NCI-H226 (cell line): ENCODE measurements around the gene DCTN3.
"Not testable (repeated sequence)": the region's sequence is repeated elsewhere in the genome, so short reads cannot be mapped to it uniquely, and the experiment has no call there.

Source experiments
- DNase-seq: peaks from one replicate; pipeline ENCODE4 v3.0.0-alpha.2; 2015

The DCTN3 gene

GRCh38 chr9:34646211-34647083, 26.2 kb upstream of the DCTN3 start, which contains the start of gene GALT:
TSS of gene GALT (plus strand) at chr9:34646675. CDS start at chr9:34646705, 30 bp downstream.
- DNase-seq = peak; percentile 30

GRCh38 chr9:34644766-34645314, 24.5 kb upstream of the DCTN3 start:
- no peak for DNase-seq

GRCh38 chr9:34642679-34643078, 22.4 kb upstream of the DCTN3 start:
- DNase-seq = no peak

DNA sequence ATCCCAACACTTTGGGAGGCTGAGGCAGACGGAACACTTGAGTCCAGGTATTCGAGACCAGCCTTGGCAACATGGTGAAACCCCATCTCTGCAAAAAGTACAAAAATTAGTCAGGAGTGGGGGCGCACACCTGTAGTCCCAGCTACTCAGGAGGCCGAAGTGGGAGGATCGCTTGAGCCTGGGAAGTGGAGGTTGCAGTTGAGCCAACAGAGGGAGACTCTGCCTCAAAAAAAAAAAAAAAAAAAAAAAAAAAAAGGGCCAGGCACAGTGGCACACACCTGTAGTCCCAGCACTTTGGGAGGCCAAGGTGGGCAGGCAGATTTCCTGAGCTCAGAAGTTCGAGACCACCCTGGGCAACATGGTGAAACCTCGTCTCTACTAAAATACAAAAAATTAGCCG, 19.0 kb upstream of the DCTN3 start:
- not testable (repeated sequence) for DNase-seq

GRCh38 chr9:34638138-34638445, 17.8 kb upstream of the DCTN3 start:
- no peak for DNase-seq

DNA sequence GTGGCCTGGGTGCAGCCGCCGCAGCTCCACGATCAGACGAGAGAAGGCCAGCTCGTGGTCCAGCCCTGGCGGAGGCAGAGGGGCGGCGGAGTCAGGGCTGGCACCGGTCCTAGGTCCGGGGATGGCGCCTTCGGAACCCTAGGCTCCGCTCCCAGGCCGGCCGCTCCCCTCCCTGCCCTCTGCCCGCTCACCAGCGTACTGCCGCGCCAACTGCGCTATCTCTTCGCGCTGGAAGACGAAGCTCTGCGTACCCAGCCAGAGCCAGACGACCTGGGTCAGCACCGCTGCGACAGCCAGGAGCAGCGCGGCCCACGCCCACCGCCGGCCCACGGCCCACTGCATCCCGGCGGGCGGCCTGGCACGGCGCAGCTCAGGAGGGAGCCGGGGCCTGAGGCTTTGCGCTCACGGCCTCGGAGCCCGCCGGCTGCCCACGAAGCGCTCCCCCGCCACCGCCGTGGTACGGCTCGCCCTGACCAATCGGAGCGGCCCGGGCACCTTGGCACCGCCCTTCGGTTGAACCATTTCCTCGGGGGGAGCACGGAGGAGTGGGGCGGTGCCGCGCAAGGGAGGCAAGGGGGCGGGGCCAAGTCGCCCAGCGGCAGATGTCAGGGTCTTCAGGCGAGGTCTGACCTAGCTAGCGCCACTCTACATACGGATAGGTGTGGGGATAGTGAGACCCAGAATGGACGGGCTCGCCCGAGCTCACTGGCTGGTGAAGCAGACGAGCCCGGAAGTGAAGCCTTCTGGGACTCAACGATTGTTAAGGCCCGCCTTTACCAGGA, 17.3 kb upstream of the DCTN3 start, which contains the start of gene SIGMAR1:
Gene SIGMAR1, minus strand, starts transcription at position 432 of the 782 bp plus-strand sequence. Its CDS starts 90 bp downstream, at position 342.
- DNase-seq = peak; percentile 69

GRCh38 chr9:34636791-34637355, 16.6 kb upstream of the DCTN3 start:
- DNase-seq = no peak

DNA sequence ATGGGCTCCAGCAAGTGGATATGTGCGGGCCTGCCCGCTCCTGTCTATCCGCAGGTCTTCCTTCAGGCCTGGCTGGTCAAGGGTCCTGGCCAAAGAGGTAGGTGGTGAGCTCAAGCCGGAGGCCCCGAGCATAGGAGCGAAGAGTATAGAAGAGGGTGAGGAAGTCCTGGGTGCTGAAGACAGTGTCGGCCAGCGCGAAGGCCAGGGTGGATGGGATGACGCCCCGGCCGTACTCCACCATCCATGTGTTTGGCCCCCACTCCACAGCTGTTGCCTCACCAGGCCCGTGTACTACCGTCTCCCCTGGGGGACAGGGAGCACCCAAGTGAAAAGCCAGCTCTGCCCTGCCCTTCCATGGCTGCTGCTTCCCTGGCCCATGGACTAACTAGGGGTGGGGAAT, 15.3 kb upstream of the DCTN3 start:
- no peak for DNase-seq

DNA sequence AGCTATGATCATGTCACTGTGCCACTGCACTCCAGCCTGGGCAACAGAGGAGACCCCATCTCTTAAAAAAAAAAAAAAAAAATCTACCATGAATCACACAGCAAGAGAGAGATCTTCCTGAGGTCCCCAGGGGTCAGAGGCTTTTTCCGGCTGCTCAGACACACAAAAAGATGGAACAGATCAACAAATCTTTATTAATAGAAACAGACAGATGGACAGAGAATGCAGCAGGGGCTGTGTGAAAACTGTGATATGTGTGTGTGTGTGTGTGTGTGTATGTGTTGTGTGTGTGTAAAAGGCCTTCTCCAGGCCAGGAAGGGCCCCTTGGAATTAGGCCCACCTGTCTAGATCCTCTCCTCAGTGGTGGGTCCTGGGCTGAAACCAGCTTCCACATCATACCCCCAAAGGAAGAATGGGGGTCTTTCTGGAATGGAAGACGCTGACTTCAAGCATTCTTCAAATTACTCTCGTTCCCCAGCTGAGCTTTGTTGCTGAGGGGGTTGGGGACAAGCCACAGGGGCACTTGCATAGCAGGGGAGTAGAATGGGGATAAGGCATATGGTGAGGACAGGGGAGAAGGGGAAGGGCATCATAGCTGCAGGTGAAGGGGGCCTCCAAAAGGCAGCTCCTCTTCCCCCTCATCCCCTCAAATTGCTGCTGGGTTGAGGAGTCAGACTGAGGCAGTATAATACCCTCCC, 14.4 kb upstream of the DCTN3 start:
- no peak for DNase-seq

DNA sequence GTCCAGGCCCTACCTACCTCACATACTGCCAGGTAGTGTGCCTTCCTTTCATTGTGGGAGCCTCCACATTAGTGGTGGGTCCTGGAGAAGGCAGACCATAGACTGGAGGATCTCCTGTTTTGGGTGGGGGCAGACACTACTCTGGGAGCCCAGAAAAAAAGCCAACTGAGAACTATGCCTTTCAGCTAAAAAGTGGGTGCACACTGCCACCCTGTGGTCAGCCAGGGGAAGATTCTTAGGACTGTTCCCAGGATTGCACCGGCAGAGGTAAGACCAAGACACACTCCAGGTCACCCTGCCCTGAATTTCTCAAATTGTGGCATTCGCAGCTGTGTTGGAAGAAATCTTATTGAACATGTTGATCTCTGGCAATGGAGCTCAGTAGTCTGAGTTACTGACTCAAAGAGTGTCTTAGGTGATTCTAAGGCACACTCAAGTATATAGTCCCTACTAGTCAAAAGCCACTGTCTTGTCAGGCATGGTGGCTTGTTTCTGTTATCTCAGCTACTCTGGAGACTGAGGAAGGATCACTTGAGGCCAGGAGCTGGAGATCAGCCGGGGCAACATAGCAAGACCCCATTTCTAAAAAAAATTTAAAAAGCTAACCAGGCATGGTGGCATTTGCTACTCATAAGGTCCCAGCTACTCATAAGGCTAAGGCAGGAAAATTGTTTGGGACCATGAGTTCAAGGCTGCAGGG, 13.7 kb upstream of the DCTN3 start:
- no peak for DNase-seq

- no peak for DNase-seq
Observed at GRCh38 chr9:34633166-34633565, 12.9 kb upstream of the DCTN3 start.

- DNase-seq = no peak
Observed at GRCh38 chr9:34630402-34631154, 10.3 kb upstream of the DCTN3 start.

DNA sequence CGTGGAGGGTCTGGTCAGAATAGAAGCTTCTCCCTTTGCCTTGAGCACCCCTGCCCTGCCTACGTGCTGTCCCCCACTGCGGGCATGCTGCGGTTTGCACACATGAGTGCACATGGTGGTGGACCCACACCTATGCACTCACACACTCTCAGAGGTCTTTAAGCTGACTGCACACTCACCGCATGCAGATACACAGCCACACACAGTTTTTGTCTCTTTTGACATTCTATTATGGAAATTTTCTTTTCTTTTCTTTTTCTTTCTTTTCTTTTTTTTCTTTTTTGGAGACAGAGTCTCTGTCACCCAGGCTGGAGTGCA, 9.2 kb upstream of the DCTN3 start:
- no peak for DNase-seq

GRCh38 chr9:34628656-34629490, 8.6 kb upstream of the DCTN3 start, which contains the start of gene ARID3C:
TSS of gene ARID3C (minus strand) at chr9:34629066. CDS start at chr9:34628014, 1,052 bp downstream.
- no peak for DNase-seq

DNA sequence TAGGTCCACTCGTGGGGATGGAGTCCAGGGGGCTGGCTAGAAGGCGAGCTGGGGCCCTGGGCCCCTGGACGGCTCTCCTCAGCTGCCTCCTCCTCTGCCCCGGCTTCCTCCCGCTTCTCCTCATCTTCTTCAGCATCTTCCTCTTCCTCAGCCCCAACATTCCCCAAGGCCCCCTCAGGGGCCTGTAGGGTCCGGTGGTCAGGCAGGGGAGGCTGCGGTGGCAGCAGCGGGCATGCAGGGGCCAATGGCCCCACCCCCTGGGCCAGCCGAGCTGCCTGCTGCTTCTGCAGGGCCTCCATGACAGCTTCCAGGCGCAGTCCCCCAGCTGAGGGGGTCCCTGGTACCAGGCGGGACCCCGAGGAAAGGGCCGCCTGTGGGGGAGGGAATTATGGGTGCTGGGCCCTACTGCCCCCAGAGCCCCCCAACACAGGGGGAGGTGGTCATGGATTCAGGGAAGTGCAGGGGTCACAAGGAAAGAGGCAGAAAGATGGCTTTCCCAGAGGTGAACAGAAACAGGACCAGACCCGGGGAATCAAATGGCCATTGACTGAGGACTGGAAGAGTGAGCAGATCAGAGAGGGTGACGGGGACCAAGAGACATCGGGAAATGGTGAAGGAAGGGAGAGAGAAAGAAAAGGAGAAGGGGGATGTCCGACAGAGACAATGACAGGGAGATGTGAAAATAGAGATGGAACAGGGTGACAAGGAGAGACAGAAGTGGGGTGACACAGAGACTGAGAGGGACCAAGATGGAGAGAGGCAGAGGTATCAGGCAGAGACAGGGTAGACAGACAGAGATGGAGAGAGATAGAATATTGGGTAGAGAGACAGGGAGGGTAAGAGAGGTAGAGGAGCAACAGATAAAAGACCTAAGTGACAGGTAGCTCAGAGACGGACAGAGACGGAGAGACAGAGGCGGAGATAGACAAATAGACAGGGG, 7.7 kb upstream of the DCTN3 start:
- no peak for DNase-seq

GRCh38 chr9:34625186-34625486, 4.8 kb upstream of the DCTN3 start:
- DNase-seq = no peak

- no peak for DNase-seq
Observed at GRCh38 chr9:34624475-34625185, 4.3 kb upstream of the DCTN3 start.

- DNase-seq = no peak
Observed at GRCh38 chr9:34623374-34624235, 3.3 kb upstream of the DCTN3 start.
